HepG2 (cell line): ENCODE data around the gene DCLRE1B. TPM values are rescaled to one million over a fixed set of nuclear protein-coding genes. Genes with fewer than 3 reads are reported as not detected.
A peak's percentile ranks its signal among the peaks of the same experiment; 100 is the strongest.

Experiments
- AKAP8 ChIP-seq: sonication (generic); formaldehyde crosslinking; IDR thresholded peaks from 2 replicates; pipeline ENCODE4 v1.5.1; 2020; ENCODE audit warnings: mild to moderate bottlenecking, missing genetic modification reagents
- ASH2L ChIP-seq: fragments of 300-600, 200-600 bp; sonication (generic); IDR thresholded peaks from 2 replicates; pipeline ENCODE4 v1.7.0; 2017; ENCODE audit warnings: low read depth, mild to moderate bottlenecking, moderate library complexity, mixed read lengths, low read length; ENCODE audit not compliant: insufficient read length
- DMAP1 ChIP-seq: IDR thresholded peaks from 2 replicates; pipeline ENCODE4 v1.6.1; 2016
- EHMT2 ChIP-seq: fragments of 200-600 bp; sonication (generic); IDR thresholded peaks from 2 replicates; pipeline ENCODE4 v1.7.0; 2017; ENCODE audit warnings: antibody characterized with exemption, low read depth, low read length, borderline replicate concordance
- HNRNPL ChIP-seq: fragments of 200-400 bp; formaldehyde crosslinking; IDR thresholded peaks from 2 replicates; pipeline ENCODE4 v1.6.1; 2017; ENCODE audit warnings: mild to moderate bottlenecking, low read depth, low read length
- IKZF1 ChIP-seq: fragments of 450-650 bp; IDR thresholded peaks from 2 replicates; pipeline ENCODE4 v1.7.1; 2016
- NFYC ChIP-seq: IDR thresholded peaks from 2 replicates; pipeline ENCODE4 v1.6.1; 2016; ENCODE audit warnings: missing genetic modification reagents, missing compliant biosample characterization
- SOX13 ChIP-seq, 3 experiments: fragments of 450-650 bp in 1 of 3; sonication (generic) in 1 of 3; formaldehyde crosslinking in 1 of 3; IDR thresholded peaks in 2 of 3; conservative IDR thresholded peaks in 1 of 3; 2 replicates each; pipeline versions ENCODE4 v1.5.0 to v1.6.1; 2016 to 2020; ENCODE audit warnings: antibody characterized with exemption in 1 of 3, mild to moderate bottlenecking in 1 of 3, missing compliant biosample characterization in 1 of 3, missing genetic modification reagents in 1 of 3, moderate library complexity in 1 of 3
- SRF ChIP-seq: IDR thresholded peaks from 2 replicates; pipeline ENCODE4 v1.6.1; 2011; ENCODE audit warnings: mild to moderate bottlenecking, low read depth, low read length, moderate library complexity
- ZNF33B ChIP-seq: sonication (generic); formaldehyde crosslinking; IDR thresholded peaks from 2 replicates; pipeline ENCODE4 v1.5.1; 2020; ENCODE audit warnings: mild to moderate bottlenecking, missing genetic modification reagents
- ZNF44 ChIP-seq: sonication (generic); formaldehyde crosslinking; IDR thresholded peaks from 2 replicates; pipeline ENCODE4 v1.5.1; 2020; ENCODE audit warnings: mild to moderate bottlenecking, missing genetic modification reagents
- ZNF446 ChIP-seq: sonication (generic); formaldehyde crosslinking; IDR thresholded peaks from 2 replicates; pipeline ENCODE4 v1.5.0; 2020; ENCODE audit warnings: mild to moderate bottlenecking, missing genetic modification reagents
- ZNF883 ChIP-seq: sonication (generic); formaldehyde crosslinking; IDR thresholded peaks from 2 replicates; pipeline ENCODE4 v1.5.1; 2020; ENCODE audit warnings: mild to moderate bottlenecking, missing genetic modification reagents; ENCODE audit errors: not compliant biosample characterization
- ZSCAN29 ChIP-seq: sonication (generic); formaldehyde crosslinking; conservative IDR thresholded peaks from 2 replicates; pipeline ENCODE4 v1.4.0; 2020; ENCODE audit warnings: mild to moderate bottlenecking, missing genetic modification reagents
- polyA plus RNA-seq, 8 experiments: library from polyadenylated mRNA; depleted of rRNA in 3 of 8; stranded (reverse) in 7 of 8; unstranded in 1 of 8; fragments of >200 nt; fragmentation: Illumina TruSeq in 4 of 8; extraction: Trizol in 4 of 8; gene quantifications; 2 replicates each; pipeline versions ENCODE4 v1.2.1 to v1.2.3, GENCODE V29; 2011 to 2016; ENCODE audit warnings: low read depth in 4 of 8, missing spikeins in 1 of 8, mixed read lengths in 1 of 8; ENCODE audit not compliant: insufficient read depth in 1 of 8
- total RNA-seq, 5 experiments: library from RNA; depleted of rRNA; stranded (reverse); fragments of >200 nt; fragmentation: Illumina TruSeq; extraction: Trizol; gene quantifications; 2 replicates each; pipeline ENCODE4 v1.2.3, GENCODE V29; 2016; ENCODE audit warnings: low read depth in 1 of 5
- TF ChIP-seq, protein P1 (sequence below): sonication (generic); formaldehyde crosslinking; IDR thresholded peaks from 2 replicates; pipeline ENCODE4 v1.4.0; 2020; ENCODE audit warnings: missing genetic modification reagents
- TF ChIP-seq, protein P2 (sequence below): IDR thresholded peaks from 2 replicates; pipeline ENCODE4 v1.6.1; 2016; ENCODE audit warnings: low read depth, control low read depth
- TF ChIP-seq, protein P3 (sequence below): IDR thresholded peaks from 2 replicates; pipeline ENCODE4 v1.6.1; 2018; ENCODE audit warnings: missing genetic modification reagents
- TF ChIP-seq, protein P4 (sequence below): IDR thresholded peaks from 2 replicates; pipeline ENCODE4 v1.6.1; 2016; ENCODE audit warnings: missing compliant biosample characterization, missing genetic modification reagents, borderline replicate concordance
- TF ChIP-seq, protein P5 (sequence below): sonication (generic); formaldehyde crosslinking; IDR thresholded peaks from 2 replicates; pipeline ENCODE4 v1.4.0; 2020; ENCODE audit warnings: missing genetic modification reagents
- TF ChIP-seq, protein P6 (sequence below): sonication (generic); formaldehyde crosslinking; IDR thresholded peaks from 2 replicates; pipeline ENCODE4 v1.5.1; 2020; ENCODE audit warnings: missing genetic modification reagents, mild to moderate bottlenecking, borderline replicate concordance

DCLRE1B gene
- total and polyA plus RNA-seq, 2 of the 13 experiments (the other 11 are each of a cell fraction or from before 2014, with no cell fraction given) = 2.7 to 8.0 TPM

DNA sequence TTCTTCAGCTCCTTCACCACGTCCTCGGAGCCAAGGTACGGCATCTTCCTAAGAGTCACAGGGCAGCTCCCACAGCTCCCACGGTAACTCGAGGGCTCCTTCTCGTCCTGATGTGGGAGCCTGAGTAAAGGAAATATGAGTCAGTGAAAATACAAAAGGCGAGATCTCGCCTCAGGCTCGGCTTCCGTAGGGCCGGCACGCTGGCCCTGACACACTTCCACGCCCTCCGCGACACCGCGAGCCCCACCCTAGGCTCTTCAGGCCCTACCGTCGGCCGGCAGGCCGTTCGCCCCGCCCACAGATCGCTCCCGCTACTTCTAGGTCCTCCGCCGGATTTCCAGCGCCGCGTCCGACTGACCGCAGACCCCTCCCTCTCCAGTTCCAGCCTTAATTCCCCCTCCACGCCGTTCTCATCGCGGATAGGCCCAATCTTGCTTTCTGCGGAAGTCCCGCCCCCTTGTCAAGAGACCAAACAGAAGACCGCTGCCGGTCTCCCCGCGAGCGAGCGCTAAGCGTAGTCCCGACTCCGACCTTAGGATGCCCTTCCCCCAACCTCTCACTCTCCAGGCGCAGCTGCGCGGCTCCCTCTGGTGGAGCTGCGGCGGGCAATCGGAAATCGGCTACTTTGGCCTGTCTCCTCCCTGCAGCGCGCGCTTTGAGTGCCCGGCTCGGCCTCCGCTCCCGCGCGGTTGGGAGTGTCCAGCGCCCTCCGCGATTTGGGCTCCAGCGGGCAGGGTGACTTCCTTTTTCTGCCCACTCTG is at the start of gene DCLRE1B, which contains the start of gene AP4B1 (continued):
- TF ChIP-seq SOX13 (IDR thresholded peaks at IDR 0.05) (no peak), SOX13 (CRISPR knock-in tag; conservative IDR thresholded peaks at IDR 0.05 in 1 of 2, IDR thresholded peaks at IDR 0.05 in 1 of 2) (peak in 1 of 2 experiments; percentile 68; a peak in 2 of 4 replicates), ASH2L (peak; percentile 57), SRF (peak; percentile 90), DMAP1 (CRISPR knock-in tag) (peak; percentile 94), IKZF1 (no peak), ZNF883 (CRISPR knock-in tag) (peak; percentile 84), AKAP8 (CRISPR knock-in tag) (0 out of 2 replicates have a peak, but pooled peaks have one; percentile 4), ZNF44 (CRISPR knock-in tag) (0 out of 2 replicates have a peak, but pooled peaks have one; percentile 27), ZNF446 (CRISPR knock-in tag) (no peak), EHMT2 (no peak), ZSCAN29 (CRISPR knock-in tag) (no peak), ZNF33B (CRISPR knock-in tag) (peak; percentile 64; the same call in 1 of the 2 replicates), NFYC (CRISPR knock-in tag) (peak; percentile 82), HNRNPL (0 out of 2 replicates have a peak, but pooled peaks have one; percentile 42)
- TF ChIP-seq, protein P1, sequence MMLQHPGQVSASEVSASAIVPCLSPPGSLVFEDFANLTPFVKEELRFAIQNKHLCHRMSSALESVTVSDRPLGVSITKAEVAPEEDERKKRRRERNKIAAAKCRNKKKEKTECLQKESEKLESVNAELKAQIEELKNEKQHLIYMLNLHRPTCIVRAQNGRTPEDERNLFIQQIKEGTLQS (CRISPR knock-in tag) = peak; percentile 54
- TF ChIP-seq, protein P2, sequence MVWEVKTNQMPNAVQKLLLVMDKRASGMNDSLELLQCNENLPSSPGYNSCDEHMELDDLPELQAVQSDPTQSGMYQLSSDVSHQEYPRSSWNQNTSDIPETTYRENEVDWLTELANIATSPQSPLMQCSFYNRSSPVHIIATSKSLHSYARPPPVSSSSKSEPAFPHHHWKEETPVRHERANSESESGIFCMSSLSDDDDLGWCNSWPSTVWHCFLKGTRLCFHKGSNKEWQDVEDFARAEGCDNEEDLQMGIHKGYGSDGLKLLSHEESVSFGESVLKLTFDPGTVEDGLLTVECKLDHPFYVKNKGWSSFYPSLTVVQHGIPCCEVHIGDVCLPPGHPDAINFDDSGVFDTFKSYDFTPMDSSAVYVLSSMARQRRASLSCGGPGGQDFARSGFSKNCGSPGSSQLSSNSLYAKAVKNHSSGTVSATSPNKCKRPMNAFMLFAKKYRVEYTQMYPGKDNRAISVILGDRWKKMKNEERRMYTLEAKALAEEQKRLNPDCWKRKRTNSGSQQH = peak; percentile 80
- TF ChIP-seq, protein P3, sequence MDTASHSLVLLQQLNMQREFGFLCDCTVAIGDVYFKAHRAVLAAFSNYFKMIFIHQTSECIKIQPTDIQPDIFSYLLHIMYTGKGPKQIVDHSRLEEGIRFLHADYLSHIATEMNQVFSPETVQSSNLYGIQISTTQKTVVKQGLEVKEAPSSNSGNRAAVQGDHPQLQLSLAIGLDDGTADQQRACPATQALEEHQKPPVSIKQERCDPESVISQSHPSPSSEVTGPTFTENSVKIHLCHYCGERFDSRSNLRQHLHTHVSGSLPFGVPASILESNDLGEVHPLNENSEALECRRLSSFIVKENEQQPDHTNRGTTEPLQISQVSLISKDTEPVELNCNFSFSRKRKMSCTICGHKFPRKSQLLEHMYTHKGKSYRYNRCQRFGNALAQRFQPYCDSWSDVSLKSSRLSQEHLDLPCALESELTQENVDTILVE (CRISPR knock-in tag) = peak; percentile 97
- TF ChIP-seq, protein P4, sequence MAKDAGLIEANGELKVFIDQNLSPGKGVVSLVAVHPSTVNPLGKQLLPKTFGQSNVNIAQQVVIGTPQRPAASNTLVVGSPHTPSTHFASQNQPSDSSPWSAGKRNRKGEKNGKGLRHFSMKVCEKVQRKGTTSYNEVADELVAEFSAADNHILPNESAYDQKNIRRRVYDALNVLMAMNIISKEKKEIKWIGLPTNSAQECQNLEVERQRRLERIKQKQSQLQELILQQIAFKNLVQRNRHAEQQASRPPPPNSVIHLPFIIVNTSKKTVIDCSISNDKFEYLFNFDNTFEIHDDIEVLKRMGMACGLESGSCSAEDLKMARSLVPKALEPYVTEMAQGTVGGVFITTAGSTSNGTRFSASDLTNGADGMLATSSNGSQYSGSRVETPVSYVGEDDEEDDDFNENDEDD (CRISPR knock-in tag) = peak; percentile 98
- TF ChIP-seq, protein P5, sequence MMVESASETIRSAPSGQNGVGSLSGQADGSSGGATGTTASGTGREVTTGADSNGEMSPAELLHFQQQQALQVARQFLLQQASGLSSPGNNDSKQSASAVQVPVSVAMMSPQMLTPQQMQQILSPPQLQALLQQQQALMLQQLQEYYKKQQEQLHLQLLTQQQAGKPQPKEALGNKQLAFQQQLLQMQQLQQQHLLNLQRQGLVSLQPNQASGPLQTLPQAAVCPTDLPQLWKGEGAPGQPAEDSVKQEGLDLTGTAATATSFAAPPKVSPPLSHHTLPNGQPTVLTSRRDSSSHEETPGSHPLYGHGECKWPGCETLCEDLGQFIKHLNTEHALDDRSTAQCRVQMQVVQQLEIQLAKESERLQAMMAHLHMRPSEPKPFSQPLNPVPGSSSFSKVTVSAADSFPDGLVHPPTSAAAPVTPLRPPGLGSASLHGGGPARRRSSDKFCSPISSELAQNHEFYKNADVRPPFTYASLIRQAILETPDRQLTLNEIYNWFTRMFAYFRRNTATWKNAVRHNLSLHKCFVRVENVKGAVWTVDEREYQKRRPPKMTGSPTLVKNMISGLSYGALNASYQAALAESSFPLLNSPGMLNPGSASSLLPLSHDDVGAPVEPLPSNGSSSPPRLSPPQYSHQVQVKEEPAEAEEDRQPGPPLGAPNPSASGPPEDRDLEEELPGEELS (CRISPR knock-in tag) = peak; percentile 72
- TF ChIP-seq, protein P6, sequence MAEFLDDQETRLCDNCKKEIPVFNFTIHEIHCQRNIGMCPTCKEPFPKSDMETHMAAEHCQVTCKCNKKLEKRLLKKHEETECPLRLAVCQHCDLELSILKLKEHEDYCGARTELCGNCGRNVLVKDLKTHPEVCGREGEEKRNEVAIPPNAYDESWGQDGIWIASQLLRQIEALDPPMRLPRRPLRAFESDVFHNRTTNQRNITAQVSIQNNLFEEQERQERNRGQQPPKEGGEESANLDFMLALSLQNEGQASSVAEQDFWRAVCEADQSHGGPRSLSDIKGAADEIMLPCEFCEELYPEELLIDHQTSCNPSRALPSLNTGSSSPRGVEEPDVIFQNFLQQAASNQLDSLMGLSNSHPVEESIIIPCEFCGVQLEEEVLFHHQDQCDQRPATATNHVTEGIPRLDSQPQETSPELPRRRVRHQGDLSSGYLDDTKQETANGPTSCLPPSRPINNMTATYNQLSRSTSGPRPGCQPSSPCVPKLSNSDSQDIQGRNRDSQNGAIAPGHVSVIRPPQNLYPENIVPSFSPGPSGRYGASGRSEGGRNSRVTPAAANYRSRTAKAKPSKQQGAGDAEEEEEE (CRISPR knock-in tag) = no peak
